C4-2B (cell line): ENCODE data around the gene JAGN1.

Experiments
- ZFX ChIP-seq: fragments of 450-650 bp; IDR thresholded peaks from 2 replicates; pipeline ENCODE4 v1.6.1; 2017
- TF ChIP-seq, protein P1 (sequence below): fragments of 450-650 bp; conservative IDR thresholded peaks from 2 replicates; pipeline ENCODE4 v1.5.1; 2017; ENCODE audit warnings: mild to moderate bottlenecking

DNA sequence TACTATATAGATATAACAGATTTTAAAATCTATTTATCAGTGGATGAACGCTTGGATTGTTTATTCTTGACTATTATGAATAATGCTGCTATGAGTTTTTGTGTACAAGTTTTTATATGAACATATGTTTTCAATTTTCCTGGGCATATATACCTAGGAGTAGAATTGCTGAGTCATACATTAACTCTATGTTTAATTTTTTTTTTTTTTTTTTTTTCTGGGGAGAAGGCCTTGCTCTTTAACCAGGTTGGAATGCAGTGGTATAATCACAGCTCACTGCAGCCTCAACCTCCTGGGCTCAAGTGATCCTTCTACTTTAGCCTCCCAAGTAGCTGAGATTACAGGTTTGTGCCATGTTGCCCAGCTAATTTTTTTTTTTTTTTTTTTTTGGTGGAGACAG lies 19.4 kb upstream of the JAGN1 start:
- TF ChIP-seq, protein P1, sequence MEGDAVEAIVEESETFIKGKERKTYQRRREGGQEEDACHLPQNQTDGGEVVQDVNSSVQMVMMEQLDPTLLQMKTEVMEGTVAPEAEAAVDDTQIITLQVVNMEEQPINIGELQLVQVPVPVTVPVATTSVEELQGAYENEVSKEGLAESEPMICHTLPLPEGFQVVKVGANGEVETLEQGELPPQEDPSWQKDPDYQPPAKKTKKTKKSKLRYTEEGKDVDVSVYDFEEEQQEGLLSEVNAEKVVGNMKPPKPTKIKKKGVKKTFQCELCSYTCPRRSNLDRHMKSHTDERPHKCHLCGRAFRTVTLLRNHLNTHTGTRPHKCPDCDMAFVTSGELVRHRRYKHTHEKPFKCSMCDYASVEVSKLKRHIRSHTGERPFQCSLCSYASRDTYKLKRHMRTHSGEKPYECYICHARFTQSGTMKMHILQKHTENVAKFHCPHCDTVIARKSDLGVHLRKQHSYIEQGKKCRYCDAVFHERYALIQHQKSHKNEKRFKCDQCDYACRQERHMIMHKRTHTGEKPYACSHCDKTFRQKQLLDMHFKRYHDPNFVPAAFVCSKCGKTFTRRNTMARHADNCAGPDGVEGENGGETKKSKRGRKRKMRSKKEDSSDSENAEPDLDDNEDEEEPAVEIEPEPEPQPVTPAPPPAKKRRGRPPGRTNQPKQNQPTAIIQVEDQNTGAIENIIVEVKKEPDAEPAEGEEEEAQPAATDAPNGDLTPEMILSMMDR, result no peak
- TF ChIP-seq ZFX, result no peak
